Stimulated activated CD8-positive, alpha-beta memory T cell treated with anti-CD3 and anti-CD28 coated beads, Interleukin-2, amount 100 ng/mL, for 48 hours (primary cell): Measurements from ENCODE around the gene KCNH5.

ENCODE experiments used
- DNase-seq, 2 donors: peaks; one replicate each; pipeline ENCODE4 v3.0.0-alpha.2; 2020; ENCODE audit warnings: low read depth in 2 of 2

Gene KCNH5

GRCh38 chr14:62739647-62740046 lies 305.6 kb downstream of the KCNH5 start:
- DNase-seq: no peak

- DNase-seq: no peak
Observed at GRCh38 chr14:62736048-62737043, 308.9 kb downstream of the KCNH5 start.

DNA sequence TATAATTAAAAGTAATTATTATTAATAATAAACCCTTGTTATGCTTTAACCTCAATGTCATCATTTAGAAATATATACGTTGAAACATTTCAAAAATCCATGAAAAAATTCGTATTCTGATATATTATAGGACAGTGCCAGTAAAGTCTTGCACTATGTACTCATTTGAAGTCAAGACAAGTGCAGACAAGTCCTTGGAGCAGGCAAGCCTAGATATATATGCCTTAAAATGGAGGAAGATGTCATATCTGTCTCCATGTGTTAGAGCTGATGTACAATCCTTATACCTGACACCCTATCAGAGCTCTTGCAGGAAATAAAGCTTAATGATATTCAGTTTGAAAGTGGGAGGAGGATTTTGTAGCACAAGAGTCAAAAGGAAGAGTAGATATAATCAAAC lies 310.4 kb downstream of the KCNH5 start:
- DNase-seq: no peak

GRCh38 chr14:62722406-62722805 lies 322.9 kb downstream of the KCNH5 start:
- DNase-seq: no peak

DNA sequence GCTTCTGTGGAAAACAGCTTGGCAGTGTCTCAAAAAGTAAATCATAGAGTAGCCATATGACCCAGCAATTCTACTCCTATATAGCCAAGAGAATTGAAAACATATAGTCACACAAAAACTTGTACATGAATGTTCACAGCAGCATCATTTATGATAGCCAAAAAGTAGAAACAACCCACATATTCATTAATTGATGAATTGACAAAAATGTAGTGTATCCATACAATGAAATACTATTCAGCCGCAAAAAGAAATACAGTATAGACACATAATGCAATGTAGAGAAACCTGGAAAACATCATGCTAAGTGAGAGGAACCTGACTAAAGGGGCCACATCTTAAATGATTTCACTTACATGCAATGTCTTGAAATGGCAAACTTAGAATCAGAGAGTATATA lies 326.6 kb downstream of the KCNH5 start:
- no peak for DNase-seq

GRCh38 chr14:62711351-62712023 lies 333.8 kb downstream of the KCNH5 start:
- DNase-seq: no peak

GRCh38 chr14:62710811-62711210 lies 334.4 kb downstream of the KCNH5 start:
- DNase-seq: no peak

- DNase-seq: no peak
Observed at GRCh38 chr14:62709773-62710172, 335.5 kb downstream of the KCNH5 start.

DNA sequence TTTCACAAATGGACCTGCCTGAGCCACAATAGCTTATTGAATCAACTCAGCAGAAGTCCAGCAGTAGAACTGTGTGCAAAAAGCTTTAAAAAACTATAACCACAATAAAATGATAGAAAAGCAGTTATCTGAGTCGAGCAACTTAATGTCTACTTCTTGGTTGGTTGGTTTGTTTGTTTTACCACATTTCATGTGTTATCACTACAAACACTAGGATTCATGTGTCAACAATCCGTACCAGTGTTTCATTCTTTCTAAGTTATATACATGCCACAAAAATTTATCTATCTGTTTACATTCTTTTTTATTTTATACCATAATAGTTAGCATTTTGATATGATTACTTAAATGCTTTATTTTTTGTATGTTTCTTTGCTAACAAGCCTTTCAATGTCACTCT lies 339.0 kb downstream of the KCNH5 start:
- DNase-seq: no peak

GRCh38 chr14:62697461-62697860 lies 347.8 kb downstream of the KCNH5 start:
- DNase-seq: no peak

DNA sequence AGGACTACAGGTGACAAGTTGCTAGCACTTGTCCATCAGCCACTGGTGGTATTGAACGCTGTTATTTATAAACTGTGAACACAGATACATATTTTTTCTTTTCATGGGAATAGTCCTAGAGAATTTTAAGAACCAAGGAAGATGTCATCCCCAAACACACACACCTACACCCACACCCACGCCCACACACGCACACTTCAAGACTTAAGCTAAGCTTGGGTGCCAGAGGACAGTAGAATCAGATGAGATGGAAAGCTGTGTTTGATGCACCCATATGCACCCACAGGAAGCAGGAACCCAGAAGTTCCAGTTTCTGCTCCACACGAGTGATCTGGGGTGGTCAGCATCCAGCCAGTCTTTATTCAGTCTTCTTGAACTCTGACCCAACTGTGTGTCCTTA lies 348.3 kb downstream of the KCNH5 start:
- no peak for DNase-seq

GRCh38 chr14:62696331-62696924 lies 348.8 kb downstream of the KCNH5 start:
- no peak for DNase-seq

DNA sequence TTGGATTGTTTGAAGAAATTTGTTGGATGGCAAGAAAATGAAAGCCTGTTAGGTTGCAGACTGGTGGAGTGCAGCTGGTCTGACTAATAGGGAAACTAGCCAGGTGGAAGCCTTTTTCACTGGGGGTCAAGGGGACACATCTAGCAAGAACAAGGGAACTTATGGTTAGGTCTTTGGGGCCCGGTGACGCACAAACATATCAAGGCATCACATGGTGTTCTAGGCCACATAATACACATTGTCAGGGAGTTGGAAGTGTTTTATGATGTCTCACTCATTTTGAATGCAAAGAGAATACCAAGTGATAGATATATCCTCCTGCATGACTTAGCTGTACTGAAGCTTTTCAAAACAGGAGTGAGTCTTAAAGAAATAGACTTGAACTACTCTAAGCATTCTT lies 351.2 kb downstream of the KCNH5 start:
- no peak for DNase-seq

GRCh38 chr14:62692490-62693106 lies 352.7 kb downstream of the KCNH5 start:
- no peak for DNase-seq

DNA sequence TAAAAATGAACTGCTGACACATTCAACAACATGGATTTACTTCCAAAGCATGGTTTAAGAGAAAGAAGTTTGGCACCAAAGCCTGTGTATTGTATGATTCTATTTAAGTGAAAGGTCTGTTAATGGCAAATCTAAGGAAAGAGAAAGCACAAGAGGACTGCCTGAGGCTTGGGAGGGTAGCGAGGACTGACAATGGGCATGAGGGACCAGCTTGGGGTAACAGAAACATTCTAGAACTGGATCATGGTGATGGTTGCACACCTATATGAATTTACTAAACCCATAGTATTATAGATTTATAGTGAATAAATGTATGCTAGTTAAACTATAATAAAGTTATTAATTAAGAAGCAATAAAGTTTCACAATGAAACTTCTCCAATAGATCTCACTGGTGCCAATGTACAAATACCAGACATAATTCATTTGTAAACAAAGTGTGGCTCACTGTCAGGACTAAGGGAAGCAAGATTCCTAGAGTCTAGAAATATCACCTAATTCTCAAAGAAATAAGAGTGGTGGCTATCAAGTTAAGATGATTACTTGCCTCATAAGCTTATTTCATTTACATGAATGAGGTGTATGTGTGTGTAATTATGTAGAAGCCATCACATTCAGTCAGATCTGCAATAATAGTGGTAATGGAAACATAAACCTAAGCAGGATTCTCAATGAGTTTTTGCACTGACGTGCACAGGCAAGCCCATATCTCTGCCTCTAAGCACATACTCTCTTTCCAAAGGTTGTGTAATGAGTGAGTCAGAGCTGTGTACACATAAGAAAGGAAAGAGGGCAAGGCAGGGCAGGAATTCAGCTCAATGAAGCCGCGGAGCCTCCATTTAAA lies 353.4 kb downstream of the KCNH5 start:
- no peak for DNase-seq

DNA sequence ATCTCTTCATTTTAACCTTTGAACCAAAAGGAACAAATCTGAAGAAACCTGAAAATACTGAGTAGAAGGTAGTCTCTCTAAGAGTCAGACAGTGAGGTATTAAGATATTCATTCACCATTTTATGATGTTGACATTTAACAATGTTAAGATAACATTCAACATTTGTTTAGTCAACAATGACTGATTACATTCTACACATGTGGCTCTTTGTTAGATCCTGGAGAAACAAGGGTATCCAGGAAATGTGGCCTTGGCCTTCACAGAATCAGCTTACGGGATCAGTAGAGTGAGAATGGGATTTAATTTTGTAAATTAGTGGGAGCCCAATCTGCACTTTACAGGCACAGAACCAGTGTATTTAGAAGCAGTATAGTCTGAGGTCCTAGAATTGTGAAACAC lies 355.5 kb downstream of the KCNH5 start:
- no peak for DNase-seq

DNA sequence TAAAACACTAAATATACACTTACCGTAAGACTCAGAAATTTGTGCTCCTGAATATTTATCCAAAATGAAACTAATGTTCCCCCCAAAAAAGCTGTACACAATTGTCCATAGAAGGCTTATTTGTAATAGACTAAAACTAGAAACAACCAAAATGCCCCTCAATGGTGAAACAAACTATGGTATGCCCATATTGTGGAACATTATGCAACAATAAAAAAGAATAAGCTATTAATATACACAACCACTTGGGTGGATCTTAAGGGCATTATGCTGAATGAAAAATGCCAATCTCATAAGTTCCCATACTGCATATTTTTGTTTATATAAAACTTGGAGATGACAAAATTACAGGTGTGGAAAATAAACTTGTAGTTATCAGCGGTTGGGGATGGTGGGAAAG lies 357.4 kb downstream of the KCNH5 start:
- DNase-seq: no peak

GRCh38 chr14:62684376-62684775 lies 360.9 kb downstream of the KCNH5 start:
- no peak for DNase-seq

GRCh38 chr14:62682208-62682607 lies 363.1 kb downstream of the KCNH5 start:
- no peak for DNase-seq

- no peak for DNase-seq
Observed at GRCh38 chr14:62674563-62675237, 370.6 kb downstream of the KCNH5 start.
